Loucy (cell line): ENCODE data around the gene HOXA2.

ENCODE experiments used
- H2AFZ ChIP-seq: fragments of 200-600 bp; sonication (generic); 2 replicates; pipeline ENCODE4 v1.6.0; 2016; ENCODE audit warnings: antibody characterized with exemption, mild to moderate bottlenecking, low read length, moderate library complexity
- H3F3A ChIP-seq: fragments of 200-600 bp; 2 replicates; pipeline ENCODE4 v1.6.0; 2016; ENCODE audit warnings: antibody characterized with exemption, low read depth, mild to moderate bottlenecking
- H3K27me3 ChIP-seq: fragments of 200-600 bp; sonication (generic); 2 replicates; pipeline ENCODE4 v1.6.1; 2014; ENCODE audit warnings: low read length, mild to moderate bottlenecking; ENCODE audit not compliant: insufficient read depth, poor library complexity, severe bottlenecking
- H3K36me3 ChIP-seq: fragments of 200-600 bp; sonication (generic); 2 replicates; pipeline ENCODE4 v1.6.1; 2016; ENCODE audit warnings: low read length; ENCODE audit not compliant: insufficient read depth
- H3K4me1 ChIP-seq: fragments of 200-600 bp; sonication (generic); 2 replicates; pipeline ENCODE4 v1.5.1; 2014; ENCODE audit warnings: low read length, mild to moderate bottlenecking; ENCODE audit not compliant: insufficient read depth, poor library complexity, severe bottlenecking
- H3K4me2 ChIP-seq: fragments of 200-600 bp; sonication (generic); 2 replicates; pipeline ENCODE4 v1.6.0; 2014; ENCODE audit warnings: antibody characterized with exemption, low read length, low read depth, mild to moderate bottlenecking; ENCODE audit not compliant: poor library complexity, severe bottlenecking
- H3K4me3 ChIP-seq: fragments of 200-600 bp; sonication (generic); 2 replicates; pipeline ENCODE4 v1.5.1; 2014; ENCODE audit warnings: low read length, mild to moderate bottlenecking, mixed read lengths; ENCODE audit not compliant: poor library complexity, severe bottlenecking
- H3K79me2 ChIP-seq: fragments of 200-600 bp; sonication (generic); 2 replicates; pipeline ENCODE4 v1.6.1; 2014; ENCODE audit warnings: low read length; ENCODE audit not compliant: insufficient read depth
- H3K9ac ChIP-seq: fragments of 200-600 bp; sonication (generic); 2 replicates; pipeline ENCODE4 v1.6.0; 2014; ENCODE audit warnings: mild to moderate bottlenecking, low read depth, low read length, moderate library complexity; ENCODE audit not compliant: poor library complexity, severe bottlenecking
- H3K9me2 ChIP-seq: fragments of 200-600 bp; sonication (generic); replicated peaks from 2 replicates; pipeline ENCODE4 v1.6.1; 2016; ENCODE audit warnings: low read depth, low read length, mixed read lengths
- H3K9me3 ChIP-seq: fragments of 200-600 bp; sonication (generic); 2 replicates; pipeline ENCODE4 v1.6.1; 2014; ENCODE audit warnings: mild to moderate bottlenecking, antibody characterized with exemption, low read length, low read depth; ENCODE audit not compliant: insufficient read depth
- H4K20me1 ChIP-seq: fragments of 200-600 bp; sonication (generic); 2 replicates; pipeline ENCODE4 v1.6.0; 2014; ENCODE audit warnings: antibody characterized with exemption, low read length, mild to moderate bottlenecking; ENCODE audit not compliant: insufficient read depth, poor library complexity, severe bottlenecking
- CTCF ChIP-seq: fragments of 200-600 bp; sonication (generic); conservative IDR thresholded peaks from 2 replicates; pipeline ENCODE4 v1.5.1; 2014; ENCODE audit warnings: mild to moderate bottlenecking, antibody characterized with exemption, low read length
- EZH2phosphoT487 ChIP-seq: fragments of 200-600 bp; IDR thresholded peaks from 2 replicates; pipeline ENCODE4 v1.6.1; 2018; ENCODE audit warnings: antibody characterized with exemption, mild to moderate bottlenecking, moderate library complexity, borderline replicate concordance

Gene HOXA2

GRCh38 chr7:27126596-27127327 lies 24.3 kb upstream of the HOXA2 start:
- Histone ChIP-seq H4K20me1 (peaks cover 61% of the 10 kb centered on the region), H3K4me3 (no peak overlapping the region), H3K4me1 (no peaks in the 10 kb centered on the region), H3K79me2 (peaks cover 98% of the 10 kb centered on the region), H3K9me3 (no peaks in the 10 kb centered on the region), H3K27me3 (no peaks in the 10 kb centered on the region), H3K9ac (no peak overlapping the region), H2AFZ (no peak overlapping the region), H3F3A (no peaks in the 10 kb centered on the region), H3K4me2 (no peak overlapping the region), H3K9me2 (no peaks in the 10 kb centered on the region), H3K36me3 (peaks cover 86% of the 10 kb centered on the region)
- TF ChIP-seq CTCF (no peak), EZH2phosphoT487 (no peak)

GRCh38 chr7:27125986-27126394 lies 23.5 kb upstream of the HOXA2 start:
- Histone ChIP-seq H2AFZ (no peak overlapping the region), H3K27me3 (no peaks in the 10 kb centered on the region), H3K4me2 (no peak overlapping the region), H3K9me2 (no peaks in the 10 kb centered on the region), H3K4me1 (no peaks in the 10 kb centered on the region), H3K4me3 (no peak overlapping the region), H3K36me3 (peaks cover 88% of the 10 kb centered on the region; the same call in 1 of the 2 replicates), H3K9ac (no peak overlapping the region), H4K20me1 (peaks cover 61% of the 10 kb centered on the region), H3F3A (no peaks in the 10 kb centered on the region), H3K9me3 (no peaks in the 10 kb centered on the region), H3K79me2 (peaks cover 98% of the 10 kb centered on the region)
- no peak for TF ChIP-seq CTCF
- TF ChIP-seq EZH2phosphoT487 = no peak

GRCh38 chr7:27124902-27125689 lies 22.6 kb upstream of the HOXA2 start:
- Histone ChIP-seq H3K27me3 (no peaks in the 10 kb centered on the region), H3K9ac (no peak overlapping the region), H3K9me2 (no peaks in the 10 kb centered on the region), H3K9me3 (no peaks in the 10 kb centered on the region), H4K20me1 (peaks cover 61% of the 10 kb centered on the region), H3K79me2 (peaks cover 99% of the 10 kb centered on the region), H3K4me3 (no peak overlapping the region), H3K36me3 (peaks cover 95% of the 10 kb centered on the region; the same call in 1 of the 2 replicates), H2AFZ (no peak overlapping the region), H3F3A (no peaks in the 10 kb centered on the region), H3K4me2 (no peak overlapping the region), H3K4me1 (no peaks in the 10 kb centered on the region)
- TF ChIP-seq CTCF = no peak
- TF ChIP-seq EZH2phosphoT487 = no peak
